K562 (cell line): ENCODE data around the gene GRIK1. TPM values are rescaled to one million over a fixed set of nuclear protein-coding genes. Genes with fewer than 3 reads are reported as not detected.
A peak's percentile ranks its signal among the peaks of the same experiment; 100 is the strongest.

Source experiments
- ARID1B ChIP-seq: fragments of 450-650 bp; IDR thresholded peaks from 2 replicates; pipeline ENCODE4 v1.6.1; 2016; ENCODE audit warnings: antibody characterized with exemption, mild to moderate bottlenecking, inconsistent platforms
- ATF1 ChIP-seq, 2 experiments: fragments of 450-650 bp in 1 of 2; IDR thresholded peaks; 2 replicates each; pipeline ENCODE4 v1.6.1; 2016; ENCODE audit warnings: missing compliant biosample characterization in 1 of 2, missing genetic modification characterization in 1 of 2
- CEBPG ChIP-seq, 3 experiments: fragments of 200-800 bp in 1 of 3; sonication (Bioruptor generic) in 1 of 3; sonication (generic) in 1 of 3; formaldehyde crosslinking in 1 of 3; IDR thresholded peaks in 2 of 3; conservative IDR thresholded peaks in 1 of 3; 2 replicates each; pipeline versions ENCODE4 v1.6.1 to v1.8.0; 2016 to 2022; ENCODE audit warnings: missing compliant biosample characterization in 2 of 3, missing genetic modification characterization in 2 of 3, mild to moderate bottlenecking in 1 of 3, missing genetic modification reagents in 1 of 3
- DMBX1 ChIP-seq: fragments of 250-450 bp; sonication (Bioruptor Pico); IDR thresholded peaks from 2 replicates; pipeline ENCODE4 v1.8.0; 2022; ENCODE audit warnings: inconsistent platforms, mild to moderate bottlenecking, moderate library complexity, borderline replicate concordance
- GTF2F1 ChIP-seq: IDR thresholded peaks from 2 replicates; pipeline ENCODE4 v1.6.1; 2011; ENCODE audit warnings: low read depth, low read length, improper control_type of control experiment
- HDAC2 ChIP-seq: fragments of 450-650 bp; IDR thresholded peaks from 2 replicates; pipeline ENCODE4 v1.6.1; 2016; ENCODE audit warnings: mild to moderate bottlenecking
- HMBOX1 ChIP-seq: sonication (generic); IDR thresholded peaks from 2 replicates; pipeline ENCODE4 v1.6.1; 2016
- IFI16 ChIP-seq: fragments of 250-450 bp; sonication (Bioruptor Pico); IDR thresholded peaks from 2 replicates; pipeline ENCODE4 v2.1.2; 2022; ENCODE audit warnings: mild to moderate bottlenecking, inconsistent platforms
- JUN ChIP-seq, 2 experiments: sonication (generic) in 1 of 2; formaldehyde crosslinking in 1 of 2; IDR thresholded peaks; 2 replicates each; pipeline versions ENCODE4 v1.6.1 to v1.8.0; 2012 to 2022; ENCODE audit warnings: borderline replicate concordance in 2 of 2, mild to moderate bottlenecking in 2 of 2, improper control_type of control experiment in 1 of 2, low read depth in 1 of 2, low read length in 1 of 2, missing genetic modification reagents in 1 of 2
- MCM7 ChIP-seq, 2 experiments: fragments of 450-650 bp; IDR thresholded peaks; 2 replicates each; pipeline ENCODE4 v1.6.1; 2016 to 2018
- MNT ChIP-seq, 2 experiments: fragments of 450-650 bp; conservative IDR thresholded peaks; 2 replicates each; pipeline ENCODE4 v1.6.1; 2017; ENCODE audit warnings: mild to moderate bottlenecking in 2 of 2, moderate library complexity in 2 of 2
- MTA1 ChIP-seq: fragments of 450-650 bp; IDR thresholded peaks from 2 replicates; pipeline ENCODE4 v1.6.1; 2017; ENCODE audit warnings: borderline replicate concordance
- NR4A1 ChIP-seq, 2 experiments: fragments of 250-450 bp in 1 of 2; fragments of 450-650 bp in 1 of 2; sonication (Bioruptor Pico) in 1 of 2; IDR thresholded peaks; 2 replicates each; pipeline versions ENCODE4 v1.4.0 to v1.6.1; 2016 to 2020; ENCODE audit warnings: mild to moderate bottlenecking in 2 of 2, missing compliant biosample characterization in 1 of 2, missing genetic modification characterization in 1 of 2, moderate library complexity in 1 of 2
- PML ChIP-seq: IDR thresholded peaks from 2 replicates; pipeline ENCODE4 v1.6.1; 2012; ENCODE audit warnings: low read length, inconsistent platforms
- RBM34 ChIP-seq: fragments of 200-400 bp; formaldehyde crosslinking; IDR thresholded peaks from 2 replicates; pipeline ENCODE4 v1.6.1; 2018; ENCODE audit warnings: low read length, borderline replicate concordance; ENCODE audit not compliant: insufficient read depth
- ZC3H8 ChIP-seq: fragments of 450-650 bp; IDR thresholded peaks from 2 replicates; pipeline ENCODE4 v1.6.1; 2017
- ZKSCAN1 ChIP-seq: fragments of 150-350 bp; IDR thresholded peaks from 2 replicates; pipeline ENCODE4 v1.6.1; 2016; ENCODE audit warnings: low read depth, low read length
- ZNF24 ChIP-seq: fragments of 450-650 bp; IDR thresholded peaks from 2 replicates; pipeline ENCODE4 v1.6.1; 2016
- ZNF785 ChIP-seq: fragments of 250-450 bp; sonication (Bioruptor Pico); IDR thresholded peaks from 2 replicates; pipeline ENCODE4 v1.4.0; 2020; ENCODE audit warnings: mild to moderate bottlenecking
- polyA plus RNA-seq, 8 experiments: library from polyadenylated mRNA; depleted of rRNA in 4 of 8; stranded (reverse) in 5 of 8; unstranded in 3 of 8; fragments of >200 nt; fragmentation: Nextera tagmentation in 2 of 8; fragmentation: Illumina TruSeq in 1 of 8; extraction: Ambion mirVana in 2 of 8; extraction: Trizol in 1 of 8; gene quantifications; 2 replicates each; pipeline versions ENCODE4 v1.2.1 to v1.2.3, GENCODE V29; 2011 to 2014; ENCODE audit warnings: inconsistent platforms in 1 of 8, missing spikeins in 1 of 8
- total RNA-seq, 7 experiments: library from RNA; depleted of rRNA in 6 of 7; stranded (reverse); fragments of >200 nt in 6 of 7; fragmentation: Illumina TruSeq in 2 of 7; extraction: Trizol in 2 of 7; gene quantifications; 2 replicates each; pipeline versions ENCODE4 v1.2.1 to v1.2.3, GENCODE V29; 2011 to 2021; ENCODE audit warnings: low replicate concordance in 1 of 7
- TF ChIP-seq, protein P1 (sequence below): fragments of 450-650 bp; conservative IDR thresholded peaks from 2 replicates; pipeline ENCODE4 v1.6.1; 2016; ENCODE audit warnings: missing genetic modification characterization, low read depth, mild to moderate bottlenecking, control low read depth, missing compliant biosample characterization
- TF ChIP-seq, protein P2 (sequence below): fragments of 250-450 bp; sonication (Bioruptor Pico); IDR thresholded peaks from 2 replicates; pipeline ENCODE4 v1.8.0; 2022; ENCODE audit warnings: moderate library complexity, mild to moderate bottlenecking, inconsistent platforms

Gene GRIK1
- total and polyA plus RNA-seq, 9 of the 15 experiments (the other 6 are each of a cell fraction or from before 2014, with no cell fraction given): 0.17 to 2.8 (median 0.53) TPM

GRCh38 chr21:29647353-29647781 lies 292.4 kb downstream of the GRIK1 start (continued):
- peak; percentile 76; the same call in 1 of the 2 replicates for TF ChIP-seq PML
- TF ChIP-seq ZC3H8: no peak
- TF ChIP-seq ATF1 (CRISPR knock-in tag; IDR thresholded peaks at IDR 0.05): no peak
- TF ChIP-seq ATF1 (tag; IDR thresholded peaks at IDR 0.05): peak; percentile 97
- no peak for TF ChIP-seq CEBPG (CRISPR knock-in tag; IDR thresholded peaks at IDR 0.05)
- peak; percentile 8 to 82; a peak in 2 of 4 replicates for TF ChIP-seq CEBPG (tag; conservative IDR thresholded peaks at IDR 0.05 in 1 of 2, IDR thresholded peaks at IDR 0.05 in 1 of 2)
- no peak for TF ChIP-seq MCM7 (IDR thresholded peaks at IDR 0.05)
- TF ChIP-seq GTF2F1: no peak
- TF ChIP-seq MNT (conservative IDR thresholded peaks at IDR 0.05): peak in 1 of 2 experiments; percentile 53; a peak in 2 of 4 replicates
- TF ChIP-seq JUN (IDR thresholded peaks at IDR 0.05; ENCODE audit: borderline replicate concordance, low read depth, low read length): peak; percentile 90
- TF ChIP-seq JUN (CRISPR knock-in tag; IDR thresholded peaks at IDR 0.05; ENCODE audit: borderline replicate concordance): no peak
- TF ChIP-seq, protein P1, sequence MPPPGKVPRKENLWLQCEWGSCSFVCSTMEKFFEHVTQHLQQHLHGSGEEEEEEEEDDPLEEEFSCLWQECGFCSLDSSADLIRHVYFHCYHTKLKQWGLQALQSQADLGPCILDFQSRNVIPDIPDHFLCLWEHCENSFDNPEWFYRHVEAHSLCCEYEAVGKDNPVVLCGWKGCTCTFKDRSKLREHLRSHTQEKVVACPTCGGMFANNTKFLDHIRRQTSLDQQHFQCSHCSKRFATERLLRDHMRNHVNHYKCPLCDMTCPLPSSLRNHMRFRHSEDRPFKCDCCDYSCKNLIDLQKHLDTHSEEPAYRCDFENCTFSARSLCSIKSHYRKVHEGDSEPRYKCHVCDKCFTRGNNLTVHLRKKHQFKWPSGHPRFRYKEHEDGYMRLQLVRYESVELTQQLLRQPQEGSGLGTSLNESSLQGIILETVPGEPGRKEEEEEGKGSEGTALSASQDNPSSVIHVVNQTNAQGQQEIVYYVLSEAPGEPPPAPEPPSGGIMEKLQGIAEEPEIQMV (tag): peak; percentile 63
- peak; percentile 91 for TF ChIP-seq DMBX1
- TF ChIP-seq HMBOX1: peak; percentile 99
- TF ChIP-seq RBM34: 0 out of 2 replicates have a peak, but pooled peaks have one; percentile 21
- no peak for TF ChIP-seq ZKSCAN1
- peak; percentile 88 for TF ChIP-seq MTA1
- TF ChIP-seq IFI16: no peak
- no peak for TF ChIP-seq ZNF785 (CRISPR knock-in tag)
- peak; percentile 14; the same call in 1 of the 2 replicates for TF ChIP-seq ZNF24
- TF ChIP-seq ARID1B: peak; percentile 91
- 0 out of 2 replicates have a peak, but pooled peaks have one; percentile 65 for TF ChIP-seq NR4A1 (CRISPR knock-in tag; IDR thresholded peaks at IDR 0.05)
- peak; percentile 70; the same call in 1 of the 2 replicates for TF ChIP-seq NR4A1 (tag; IDR thresholded peaks at IDR 0.05)
- TF ChIP-seq, protein P2, sequence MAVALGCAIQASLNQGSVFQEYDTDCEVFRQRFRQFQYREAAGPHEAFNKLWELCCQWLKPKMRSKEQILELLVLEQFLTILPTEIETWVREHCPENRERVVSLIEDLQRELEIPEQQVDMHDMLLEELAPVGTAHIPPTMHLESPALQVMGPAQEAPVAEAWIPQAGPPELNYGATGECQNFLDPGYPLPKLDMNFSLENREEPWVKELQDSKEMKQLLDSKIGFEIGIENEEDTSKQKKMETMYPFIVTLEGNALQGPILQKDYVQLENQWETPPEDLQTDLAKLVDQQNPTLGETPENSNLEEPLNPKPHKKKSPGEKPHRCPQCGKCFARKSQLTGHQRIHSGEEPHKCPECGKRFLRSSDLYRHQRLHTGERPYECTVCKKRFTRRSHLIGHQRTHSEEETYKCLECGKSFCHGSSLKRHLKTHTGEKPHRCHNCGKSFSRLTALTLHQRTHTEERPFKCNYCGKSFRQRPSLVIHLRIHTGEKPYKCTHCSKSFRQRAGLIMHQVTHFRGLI: no peak; the same call in 1 of the 2 replicates
- peak; percentile 88; the same call in 1 of the 2 replicates for TF ChIP-seq HDAC2
